Measurements from ENCODE around the gene WRAP73. TPM values are rescaled to one million over a fixed set of nuclear protein-coding genes. Genes with fewer than 3 reads are reported as not detected.

The WRAP73 gene
- total RNA-seq, 1 donor from 2014 or later, result 23.3 TPM

- H3K9me3 ChIP-seq, result no peaks in the 10 kb centered on the region
- no peaks in the 10 kb centered on the region for H3K27me3 ChIP-seq
- H3K27ac ChIP-seq, result no peak overlapping the region
- no peak for TF ChIP-seq CTCF (IDR thresholded peaks at IDR 0.05)
- TF ChIP-seq POLR2AphosphoS5 (IDR thresholded peaks at IDR 0.05; ENCODE audit: insufficient read depth in 1 of 2, low read depth in 1 of 2), result no peak
- TF ChIP-seq POLR2A (IDR thresholded peaks at IDR 0.05), result no peak
- peaks cover 0 to 74% of the 10 kb centered on the region in 2 donors for H3K36me3 ChIP-seq
- no peak overlapping the region for H3K4me3 ChIP-seq
- no peak for DNase-seq (ENCODE audit: extremely low spot score in 2 of 2)
- intact Hi-C loops (cut with DNase I), result no loop called here
- H3K4me1 ChIP-seq, result peaks cover 2% of the 10 kb centered on the region
Measured at GRCh38 chr1:3631320-3632260, 18.3 kb downstream of the WRAP73 start.

- Histone ChIP-seq H3K27ac (no peak overlapping the region), H3K36me3 (peaks cover 0 to 68% of the 10 kb centered on the region in 2 donors)
Measured at GRCh38 chr1:3630914-3631313, 19.0 kb downstream of the WRAP73 start.

GRCh38 chr1:3630161-3630611 lies 19.7 kb downstream of the WRAP73 start:
- no peak for TF ChIP-seq POLR2AphosphoS5 (IDR thresholded peaks at IDR 0.05; ENCODE audit: insufficient read depth in 1 of 2, low read depth in 1 of 2)
- no peak for TF ChIP-seq CTCF (IDR thresholded peaks at IDR 0.05)
- TF ChIP-seq POLR2A (IDR thresholded peaks at IDR 0.05), result no peak
- H3K36me3 ChIP-seq, result peaks cover 0 to 62% of the 10 kb centered on the region in 2 donors
- H3K4me1 ChIP-seq, result peaks cover 17% of the 10 kb centered on the region
- intact Hi-C loops (cut with DNase I), result no loop called here
- H3K27ac ChIP-seq, result no peak overlapping the region
- no peak for DNase-seq (ENCODE audit: extremely low spot score in 2 of 2)
- no peaks in the 10 kb centered on the region for H3K27me3 ChIP-seq
- H3K4me3 ChIP-seq, result no peak overlapping the region
- H3K9me3 ChIP-seq, result no peaks in the 10 kb centered on the region

More at GRCh38 chr1:3630914-3631313, 19.0 kb downstream of the WRAP73 start:
- Histone ChIP-seq H3K27me3 (no peaks in the 10 kb centered on the region), H3K4me3 (no peak overlapping the region), H3K4me1 (peaks cover 9% of the 10 kb centered on the region), H3K9me3 (no peaks in the 10 kb centered on the region)
- DNase-seq (ENCODE audit: extremely low spot score in 2 of 2), result no peak
- intact Hi-C loops (cut with DNase I), result no loop called here
- TF ChIP-seq CTCF (IDR thresholded peaks at IDR 0.05), result no peak
- TF ChIP-seq POLR2A (IDR thresholded peaks at IDR 0.05), result no peak
- TF ChIP-seq POLR2AphosphoS5 (IDR thresholded peaks at IDR 0.05; ENCODE audit: insufficient read depth in 1 of 2, low read depth in 1 of 2), result no peak

GRCh38 chr1:3629561-3630160 lies 20.2 kb downstream of the WRAP73 start:
- Histone ChIP-seq H3K9me3 (no peaks in the 10 kb centered on the region), H3K27ac (no peak overlapping the region), H3K36me3 (peaks cover 0 to 57% of the 10 kb centered on the region in 2 donors), H3K4me3 (no peak overlapping the region), H3K27me3 (no peaks in the 10 kb centered on the region), H3K4me1 (peaks cover 17% of the 10 kb centered on the region)
- no peak for TF ChIP-seq CTCF (IDR thresholded peaks at IDR 0.05)
- intact Hi-C loops (cut with DNase I), result no loop called here
- DNase-seq (ENCODE audit: extremely low spot score in 2 of 2), result no peak

- DNase-seq (ENCODE audit: extremely low spot score in 2 of 2), result no peak
- no peak overlapping the region for H3K27ac ChIP-seq
- H3K27me3 ChIP-seq, result no peaks in the 10 kb centered on the region
- peaks cover 0 to 45% of the 10 kb centered on the region in 2 donors for H3K36me3 ChIP-seq
- peaks cover 26% of the 10 kb centered on the region for H3K4me1 ChIP-seq
- TF ChIP-seq POLR2A (IDR thresholded peaks at IDR 0.05), result no peak
- no peak for TF ChIP-seq CTCF (IDR thresholded peaks at IDR 0.05)
- no peak overlapping the region for H3K4me3 ChIP-seq
- H3K9me3 ChIP-seq, result no peaks in the 10 kb centered on the region
- intact Hi-C loops (cut with DNase I), result no loop called here
Measured at GRCh38 chr1:3628445-3628844, 21.5 kb downstream of the WRAP73 start.
